Fibroblast of mammary gland (primary cell): Measurements from ENCODE around the gene UBE3B.

ENCODE experiments used
- DNase-seq: peaks from one replicate; pipeline ENCODE4 v3.0.0-alpha.2; 2010; ENCODE audit warnings: low read depth
- H3K4me3 ChIP-seq: 2 replicates; pipeline ENCODE4 v1.5.1; 2011; ENCODE audit warnings: low read depth, mild to moderate bottlenecking, low read length, moderate library complexity; ENCODE audit not compliant: control insufficient read depth
- CTCF ChIP-seq: conservative IDR thresholded peaks from 2 replicates; pipeline ENCODE4 v1.5.1; 2011; ENCODE audit warnings: low read depth, low read length, inconsistent platforms; ENCODE audit not compliant: control insufficient read depth, insufficient read depth

The UBE3B gene

GRCh38 chr12:109561711-109562030, 84.2 kb downstream of the UBE3B start:
- DNase-seq: no peak
- TF ChIP-seq CTCF: no peak
- H3K4me3 ChIP-seq: no peak overlapping the region

- no peak for DNase-seq
- no peak overlapping the region for H3K4me3 ChIP-seq
- no peak for TF ChIP-seq CTCF
Observed at GRCh38 chr12:109562871-109563270, 85.4 kb downstream of the UBE3B start.

- no peak for TF ChIP-seq CTCF
- no peak for DNase-seq
- H3K4me3 ChIP-seq: no peak overlapping the region
Observed at GRCh38 chr12:109563291-109564284, 86.2 kb downstream of the UBE3B start.

GRCh38 chr12:109566424-109566823, 89.0 kb downstream of the UBE3B start:
- no peak for TF ChIP-seq CTCF
- DNase-seq: no peak
- H3K4me3 ChIP-seq: no peak overlapping the region

GRCh38 chr12:109567296-109567695, 89.9 kb downstream of the UBE3B start:
- no peak for DNase-seq
- H3K4me3 ChIP-seq: no peak overlapping the region
- TF ChIP-seq CTCF: no peak

- DNase-seq: no peak
Observed at GRCh38 chr12:109567967-109568366, 90.5 kb downstream of the UBE3B start.

More at GRCh38 chr12:109567967-109568366, 90.5 kb downstream of the UBE3B start:
- no peak for TF ChIP-seq CTCF
- no peak overlapping the region for H3K4me3 ChIP-seq
